MM.1S (cell line): Measurements from ENCODE around the gene RPA4.

Experiments
- DNase-seq: peaks from one replicate; pipeline ENCODE4 v3.0.0-alpha.2; 2015
- H2AFZ ChIP-seq: fragments of 300-600 bp; sonication (generic); 2 replicates; pipeline ENCODE4 v1.6.0; 2016; ENCODE audit warnings: antibody characterized with exemption, low read length
- H3F3A ChIP-seq: fragments of 300-600 bp; sonication (generic); 2 replicates; pipeline ENCODE4 v1.6.1; 2016; ENCODE audit warnings: mild to moderate bottlenecking, antibody characterized with exemption, low read length, moderate library complexity, mixed read lengths; ENCODE audit not compliant: insufficient read depth
- H3K27ac ChIP-seq: fragments of 300-600 bp; sonication (generic); 2 replicates; pipeline ENCODE4 v1.5.1; 2016; ENCODE audit warnings: mild to moderate bottlenecking, low read length
- H3K27me3 ChIP-seq: fragments of 300-600 bp; sonication (generic); replicated peaks from 2 replicates; pipeline ENCODE4 v1.6.0; 2016; ENCODE audit warnings: low read length; ENCODE audit not compliant: insufficient read depth
- H3K36me3 ChIP-seq: fragments of 300-600 bp; sonication (generic); replicated peaks from 2 replicates; pipeline ENCODE4 v1.6.1; 2016; ENCODE audit warnings: mild to moderate bottlenecking, low read length, mixed read lengths; ENCODE audit not compliant: insufficient read depth
- H3K4me1 ChIP-seq: fragments of 300-600 bp; sonication (generic); 2 replicates; pipeline ENCODE4 v1.6.1; 2016; ENCODE audit warnings: low read length, mixed read lengths
- H3K4me2 ChIP-seq: fragments of 300-600 bp; sonication (generic); 2 replicates; pipeline ENCODE4 v1.6.0; 2016; ENCODE audit warnings: low read depth, low read length
- H3K4me3 ChIP-seq: fragments of 300-600 bp; sonication (generic); 2 replicates; pipeline ENCODE4 v1.5.1; 2016; ENCODE audit warnings: low read length, mixed read lengths
- H3K79me2 ChIP-seq: fragments of 300-600 bp; sonication (generic); 2 replicates; pipeline ENCODE4 v1.6.1; 2016; ENCODE audit warnings: mixed run types, low read length, mixed read lengths
- H3K9ac ChIP-seq: fragments of 300-600 bp; sonication (generic); 2 replicates; pipeline ENCODE4 v1.6.1; 2016; ENCODE audit warnings: low read length, mixed read lengths
- H3K9me2 ChIP-seq: fragments of 300-600 bp; sonication (generic); replicated peaks from 2 replicates; pipeline ENCODE4 v1.6.1; 2016; ENCODE audit warnings: mild to moderate bottlenecking, low read length, mixed read lengths; ENCODE audit not compliant: insufficient read depth
- H3K9me3 ChIP-seq: fragments of 300-600 bp; sonication (generic); replicated peaks from 2 replicates; pipeline ENCODE4 v1.6.1; 2016; ENCODE audit warnings: mild to moderate bottlenecking, low read length, mixed read lengths; ENCODE audit not compliant: insufficient read depth
- H4K20me1 ChIP-seq: fragments of 300-600 bp; sonication (generic); 2 replicates; pipeline ENCODE4 v1.6.1; 2016; ENCODE audit warnings: mild to moderate bottlenecking, low read length, moderate library complexity, mixed read lengths; ENCODE audit not compliant: insufficient read depth
- EZH2 ChIP-seq: fragments of 300-600 bp; sonication (generic); optimal IDR thresholded peaks from 2 replicates; pipeline ENCODE3; 2017; ENCODE audit warnings: low read depth, mild to moderate bottlenecking, antibody characterized with exemption, low read length, mixed read lengths
- EZH2phosphoT487 ChIP-seq: fragments of 300-600 bp; sonication (generic); IDR thresholded peaks from 2 replicates; pipeline ENCODE4 v1.6.1; 2018; ENCODE audit warnings: antibody characterized with exemption, low read length
- TF ChIP-seq, protein P1 (sequence below): fragments of 300-600 bp; sonication (generic); IDR thresholded peaks from 2 replicates; pipeline ENCODE4 v1.5.1; 2016; ENCODE audit warnings: antibody characterized with exemption, low read length, mixed read lengths

Gene RPA4

DNA sequence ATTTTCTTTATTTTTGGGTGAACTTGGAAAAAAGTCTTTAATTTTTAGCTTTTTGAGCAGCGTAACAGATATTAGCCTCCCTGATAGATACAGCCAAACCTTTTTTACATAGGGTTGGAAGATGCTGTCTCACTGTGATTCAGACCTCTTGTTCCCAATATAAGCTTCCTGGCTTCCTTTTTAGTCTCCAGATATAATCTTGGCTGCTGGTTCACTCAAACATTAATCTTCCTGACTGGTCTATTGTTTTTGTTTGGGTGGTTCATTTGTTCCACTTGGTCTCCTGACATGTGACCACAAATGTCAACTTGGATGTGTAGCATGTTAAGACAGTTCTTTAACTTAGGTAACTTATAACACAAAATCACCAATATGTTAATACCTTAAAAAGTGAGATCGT, 23.0 kb downstream of the RPA4 start:
- Histone ChIP-seq H3K36me3 (no peaks in the 10 kb centered on the region), H3K9ac (no peak overlapping the region), H3K79me2 (no peaks in the 10 kb centered on the region), H3K27me3 (no peaks in the 10 kb centered on the region), H3K4me3 (no peak overlapping the region), H3K4me1 (no peaks in the 10 kb centered on the region), H3F3A (no peaks in the 10 kb centered on the region), H4K20me1 (no peaks in the 10 kb centered on the region), H3K9me3 (no peaks in the 10 kb centered on the region), H2AFZ (no peak overlapping the region), H3K9me2 (no peaks in the 10 kb centered on the region), H3K27ac (no peak overlapping the region), H3K4me2 (no peak overlapping the region)
- TF ChIP-seq EZH2phosphoT487 (no peak), EZH2 (no peak)
- TF ChIP-seq, protein P1, sequence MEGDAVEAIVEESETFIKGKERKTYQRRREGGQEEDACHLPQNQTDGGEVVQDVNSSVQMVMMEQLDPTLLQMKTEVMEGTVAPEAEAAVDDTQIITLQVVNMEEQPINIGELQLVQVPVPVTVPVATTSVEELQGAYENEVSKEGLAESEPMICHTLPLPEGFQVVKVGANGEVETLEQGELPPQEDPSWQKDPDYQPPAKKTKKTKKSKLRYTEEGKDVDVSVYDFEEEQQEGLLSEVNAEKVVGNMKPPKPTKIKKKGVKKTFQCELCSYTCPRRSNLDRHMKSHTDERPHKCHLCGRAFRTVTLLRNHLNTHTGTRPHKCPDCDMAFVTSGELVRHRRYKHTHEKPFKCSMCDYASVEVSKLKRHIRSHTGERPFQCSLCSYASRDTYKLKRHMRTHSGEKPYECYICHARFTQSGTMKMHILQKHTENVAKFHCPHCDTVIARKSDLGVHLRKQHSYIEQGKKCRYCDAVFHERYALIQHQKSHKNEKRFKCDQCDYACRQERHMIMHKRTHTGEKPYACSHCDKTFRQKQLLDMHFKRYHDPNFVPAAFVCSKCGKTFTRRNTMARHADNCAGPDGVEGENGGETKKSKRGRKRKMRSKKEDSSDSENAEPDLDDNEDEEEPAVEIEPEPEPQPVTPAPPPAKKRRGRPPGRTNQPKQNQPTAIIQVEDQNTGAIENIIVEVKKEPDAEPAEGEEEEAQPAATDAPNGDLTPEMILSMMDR, result no peak
- no peak for DNase-seq

DNA sequence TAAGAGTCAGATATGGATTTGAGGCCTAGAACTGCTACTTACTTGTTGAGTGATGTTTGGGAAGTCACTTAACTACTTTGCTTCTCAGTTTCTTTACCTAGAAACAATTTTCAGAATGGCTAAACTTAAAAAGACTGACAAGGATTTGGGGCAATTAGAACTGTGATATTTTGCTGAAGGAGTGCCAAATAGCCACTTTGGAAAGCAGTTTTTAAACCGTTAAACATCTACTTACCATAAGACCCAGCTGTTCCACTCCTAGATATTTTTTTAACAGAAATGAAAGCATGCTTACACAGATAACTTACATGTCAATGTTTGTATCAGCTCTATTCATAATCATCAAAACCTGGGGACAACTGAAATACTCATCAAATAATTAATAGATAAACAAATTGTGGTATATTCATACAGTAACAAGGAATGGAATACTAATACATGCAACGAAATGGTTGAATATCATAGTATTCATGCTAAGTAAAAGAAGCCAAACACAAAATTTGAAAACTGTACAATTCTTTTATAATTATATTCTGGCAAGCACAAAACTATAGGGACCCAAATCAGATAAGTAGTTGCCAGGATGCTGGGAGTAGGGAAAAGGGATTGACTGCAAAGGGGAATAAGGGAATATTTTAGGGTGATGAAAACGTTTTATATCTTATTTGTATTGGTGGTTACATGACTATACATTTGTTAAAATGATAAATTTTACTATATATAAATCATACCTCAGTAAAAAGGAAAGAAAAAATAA, 24.0 kb downstream of the RPA4 start:
- no peaks in the 10 kb centered on the region for H3K27me3 ChIP-seq
- no peak overlapping the region for H2AFZ ChIP-seq
- no peaks in the 10 kb centered on the region for H4K20me1 ChIP-seq
- H3K9ac ChIP-seq, result no peak overlapping the region
- no peak overlapping the region for H3K4me3 ChIP-seq
- H3F3A ChIP-seq, result no peaks in the 10 kb centered on the region
- H3K9me2 ChIP-seq, result no peaks in the 10 kb centered on the region
- H3K9me3 ChIP-seq, result no peaks in the 10 kb centered on the region
- no peaks in the 10 kb centered on the region for H3K36me3 ChIP-seq
- H3K27ac ChIP-seq, result no peak overlapping the region
- TF ChIP-seq EZH2 (no peak), EZH2phosphoT487 (no peak)
- TF ChIP-seq, protein P1, result no peak
- no peak for DNase-seq
- H3K4me2 ChIP-seq, result no peak overlapping the region
- no peaks in the 10 kb centered on the region for H3K79me2 ChIP-seq
- no peaks in the 10 kb centered on the region for H3K4me1 ChIP-seq

DNA sequence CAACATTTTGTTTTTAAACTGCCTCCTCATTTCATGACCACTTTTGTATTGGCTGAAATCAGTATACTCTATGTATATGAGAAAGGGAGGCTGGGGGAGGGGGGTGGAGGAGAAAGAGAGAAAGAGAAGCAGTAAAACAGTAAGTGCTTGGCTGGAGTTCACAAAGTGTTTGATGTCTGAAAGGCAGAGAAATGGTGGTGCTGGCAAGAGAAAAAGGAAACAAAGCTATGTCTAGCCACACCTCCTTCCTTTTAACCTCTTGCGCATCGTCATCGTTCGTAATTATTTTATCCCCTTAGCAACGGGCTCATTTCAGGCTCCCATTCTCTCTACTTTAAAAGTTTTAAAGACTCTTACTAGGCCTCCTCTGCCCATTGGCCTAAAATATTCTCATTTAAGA, 25.6 kb downstream of the RPA4 start:
- H3F3A ChIP-seq, result no peaks in the 10 kb centered on the region
- H3K36me3 ChIP-seq, result no peaks in the 10 kb centered on the region
- no peaks in the 10 kb centered on the region for H3K9me2 ChIP-seq
- H3K4me1 ChIP-seq, result no peaks in the 10 kb centered on the region
- no peaks in the 10 kb centered on the region for H3K79me2 ChIP-seq
- no peak overlapping the region for H3K9ac ChIP-seq
- no peak overlapping the region for H3K4me3 ChIP-seq
- no peak for TF ChIP-seq EZH2
- TF ChIP-seq, protein P1, result no peak
- TF ChIP-seq EZH2phosphoT487, result no peak
- DNase-seq, result no peak
- H3K27me3 ChIP-seq, result no peaks in the 10 kb centered on the region
- no peaks in the 10 kb centered on the region for H3K9me3 ChIP-seq
- H2AFZ ChIP-seq, result no peak overlapping the region
- H3K27ac ChIP-seq, result no peak overlapping the region
- no peak overlapping the region for H3K4me2 ChIP-seq
- H4K20me1 ChIP-seq, result no peaks in the 10 kb centered on the region
